Measurements from ENCODE around the gene ZNF687. TPM values are rescaled to one million over a fixed set of nuclear protein-coding genes. Genes with fewer than 3 reads are reported as not detected.

The ZNF687 gene
- total and polyA plus RNA-seq, 7 donors = 4.6 to 14.8 (median 11.7) TPM

DNA sequence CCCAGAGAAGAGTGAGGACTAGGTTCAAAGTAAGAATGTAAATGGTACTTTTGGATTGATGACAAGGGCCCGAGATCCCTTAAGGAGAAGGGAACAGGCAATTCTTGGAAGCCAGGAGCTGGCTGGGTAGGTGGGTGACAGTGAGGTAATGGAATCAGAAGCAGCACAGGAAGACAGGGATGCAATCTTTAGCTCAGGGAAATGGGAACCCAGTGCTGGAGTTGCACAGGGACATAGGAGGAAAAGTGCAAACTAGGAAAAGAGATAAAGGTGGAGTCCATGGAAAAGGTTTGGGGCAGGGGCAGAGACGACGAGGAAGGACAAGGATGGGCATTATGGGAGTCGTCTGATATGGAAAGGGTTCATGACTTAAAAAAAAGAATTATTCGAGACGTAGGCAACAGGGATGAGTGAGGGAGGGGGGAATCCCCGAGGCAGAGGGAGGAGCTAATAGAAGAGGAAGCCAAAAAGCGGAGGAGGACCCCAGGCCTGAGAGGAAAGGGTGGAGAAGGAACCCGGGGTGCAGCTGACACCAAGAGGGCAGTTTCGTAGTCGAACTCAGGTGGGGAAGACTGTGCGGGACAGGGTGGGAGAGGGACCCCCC is 44.6 kb downstream of the ZNF687 start:
- peak overlapping the region; percentile 92 for H3K4me3 ChIP-seq
- TF ChIP-seq, protein P1, sequence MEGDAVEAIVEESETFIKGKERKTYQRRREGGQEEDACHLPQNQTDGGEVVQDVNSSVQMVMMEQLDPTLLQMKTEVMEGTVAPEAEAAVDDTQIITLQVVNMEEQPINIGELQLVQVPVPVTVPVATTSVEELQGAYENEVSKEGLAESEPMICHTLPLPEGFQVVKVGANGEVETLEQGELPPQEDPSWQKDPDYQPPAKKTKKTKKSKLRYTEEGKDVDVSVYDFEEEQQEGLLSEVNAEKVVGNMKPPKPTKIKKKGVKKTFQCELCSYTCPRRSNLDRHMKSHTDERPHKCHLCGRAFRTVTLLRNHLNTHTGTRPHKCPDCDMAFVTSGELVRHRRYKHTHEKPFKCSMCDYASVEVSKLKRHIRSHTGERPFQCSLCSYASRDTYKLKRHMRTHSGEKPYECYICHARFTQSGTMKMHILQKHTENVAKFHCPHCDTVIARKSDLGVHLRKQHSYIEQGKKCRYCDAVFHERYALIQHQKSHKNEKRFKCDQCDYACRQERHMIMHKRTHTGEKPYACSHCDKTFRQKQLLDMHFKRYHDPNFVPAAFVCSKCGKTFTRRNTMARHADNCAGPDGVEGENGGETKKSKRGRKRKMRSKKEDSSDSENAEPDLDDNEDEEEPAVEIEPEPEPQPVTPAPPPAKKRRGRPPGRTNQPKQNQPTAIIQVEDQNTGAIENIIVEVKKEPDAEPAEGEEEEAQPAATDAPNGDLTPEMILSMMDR (IDR thresholded peaks at IDR 0.05) = no peak
- H3K27me3 ChIP-seq (ENCODE audit: insufficient read depth in 3 of 3, low read length in 2 of 3) = no peaks in the 10 kb centered on the region
- peak overlapping the region; percentile 96 for H3K27ac ChIP-seq
- ATAC-seq = peak; percentile 52 to 62 (median 54)
- peaks cover 16 to 42% of the 10 kb centered on the region in 2 donors for H3K36me3 ChIP-seq (ENCODE audit: insufficient read depth in 1 of 2, low read depth in 1 of 2)
- WGBS, 3 donors = 0 to 1% (median 0%) methylated on average over 11 to 12 of the region's 12 CpGs
- no peaks in the 10 kb centered on the region for H3K9me3 ChIP-seq
- DNase-seq = peak; percentile 40 to 65
- intact Hi-C loops (cut with DNase I) = loop anchor here (1.0 to 5.0 kb wide), 3 partner anchors 14 to 44 kb away; partner anchors contain the start of gene ZNF687 (in 1 of the 2)
- H3K4me1 ChIP-seq = peaks cover 25% of the 10 kb centered on the region

DNA sequence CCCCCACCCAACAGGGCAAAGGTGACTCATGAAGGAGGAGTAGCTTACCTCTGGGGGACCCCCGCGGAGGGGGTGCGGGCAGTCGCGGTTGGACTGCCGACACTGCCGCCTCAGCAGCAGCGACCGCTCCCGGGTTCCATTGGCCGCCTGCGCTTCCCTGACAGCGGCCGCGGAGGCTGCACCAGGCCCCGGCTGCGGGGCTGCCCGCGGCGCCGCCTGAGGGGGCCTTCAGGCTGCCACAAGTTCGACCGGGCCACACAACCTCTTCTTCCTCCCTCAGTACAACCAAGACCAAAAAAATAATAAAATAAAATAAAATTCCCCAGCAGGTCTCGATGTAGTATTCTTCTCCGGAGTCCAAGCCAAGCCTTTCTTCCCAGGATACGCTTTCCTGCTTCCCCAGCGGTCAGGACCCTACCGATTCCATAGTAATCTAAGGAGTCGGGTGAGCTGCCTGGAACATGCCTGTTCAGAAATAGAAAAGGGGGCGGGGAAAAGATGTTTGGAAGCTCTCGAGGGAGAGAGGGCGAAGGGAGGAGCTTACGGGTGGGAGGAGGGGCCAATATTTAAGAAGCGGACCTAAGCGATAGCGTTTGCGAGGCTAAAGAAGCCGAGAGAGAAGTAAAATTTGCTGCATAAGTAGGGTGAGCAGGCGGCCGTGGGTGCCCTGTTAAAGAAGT is 45.3 kb downstream of the ZNF687 start, which contains the start of gene PI4KB:
Gene PI4KB, minus strand, starts transcription at position 194 of the 680 bp plus-strand sequence. CDS start 10,935 bp downstream, outside the sequence.
- intact Hi-C loops (cut with DNase I) = loop anchor here (1.0 to 5.0 kb wide), 3 partner anchors 15 to 45 kb away; partner anchors contain the start of gene ZNF687 (in 1 of the 2)
- Histone ChIP-seq H3K4me3 (peak within 1 kb of the TSS; percentile 92), H3K36me3 (ENCODE audit: insufficient read depth in 1 of 2, low read depth in 1 of 2) (peaks cover 10 to 35% of the 10 kb centered on the region in 2 donors), H3K27me3 (ENCODE audit: insufficient read depth in 3 of 3, low read length in 2 of 3) (no peaks in the 10 kb centered on the region), H3K4me1 (peaks cover 25% of the 10 kb centered on the region), H3K9me3 (no peaks in the 10 kb centered on the region), H3K27ac (peak within 1 kb of the TSS; percentile 96)
- 0% methylated on average over 28 to 40 of the region's 40 CpGs for WGBS, 3 donors
- ATAC-seq = peak; percentile 97 to 98 (median 98)
- TF ChIP-seq, protein P1 (IDR thresholded peaks at IDR 0.05) = no peak
- peak; percentile 85 to 90 for DNase-seq

DNA sequence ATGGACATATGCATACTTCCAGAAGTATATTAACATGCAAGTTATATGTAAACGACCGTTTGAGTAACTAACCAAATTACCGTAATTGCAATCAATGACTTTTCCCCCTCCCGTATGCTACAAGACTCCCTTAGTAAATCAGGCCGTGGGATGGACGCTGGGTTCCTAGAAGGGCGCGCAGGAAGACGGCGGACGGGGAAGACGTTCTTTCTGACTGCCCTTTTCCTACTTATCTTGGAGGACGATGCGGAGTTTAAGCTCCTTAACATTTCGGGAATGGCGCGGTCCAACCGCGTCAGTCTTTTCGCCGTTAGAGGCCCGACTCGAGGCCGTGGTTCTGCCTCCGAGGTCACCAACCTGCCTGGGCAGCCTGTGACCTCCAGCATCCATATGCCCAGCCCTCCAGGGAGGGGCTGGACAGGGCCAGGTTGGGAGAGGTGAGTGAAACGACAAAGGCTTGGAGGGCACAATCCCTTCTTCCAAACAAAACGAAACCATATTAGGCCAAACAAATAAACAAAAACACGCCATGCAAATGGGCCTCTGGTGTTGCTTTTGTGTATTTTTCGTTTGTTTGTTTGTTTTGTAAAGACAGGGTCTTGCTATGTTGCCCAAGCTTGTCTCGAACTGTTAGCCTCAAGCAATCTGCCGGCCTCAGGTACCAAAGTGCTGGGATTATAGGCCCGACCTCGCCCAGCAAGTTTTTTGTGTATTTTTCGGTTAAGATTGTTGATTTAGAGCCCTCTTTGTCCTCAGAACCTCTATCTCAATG is 46.0 kb downstream of the ZNF687 start:
- 16 to 18% (median 17%) methylated on average over 34 of the region's 34 CpGs for WGBS, 3 donors
- intact Hi-C loops (cut with DNase I) = loop anchor here (1.0 to 5.0 kb wide), 3 partner anchors 15 to 46 kb away; partner anchors contain the start of gene ZNF687 (in 1 of the 2)

DNA sequence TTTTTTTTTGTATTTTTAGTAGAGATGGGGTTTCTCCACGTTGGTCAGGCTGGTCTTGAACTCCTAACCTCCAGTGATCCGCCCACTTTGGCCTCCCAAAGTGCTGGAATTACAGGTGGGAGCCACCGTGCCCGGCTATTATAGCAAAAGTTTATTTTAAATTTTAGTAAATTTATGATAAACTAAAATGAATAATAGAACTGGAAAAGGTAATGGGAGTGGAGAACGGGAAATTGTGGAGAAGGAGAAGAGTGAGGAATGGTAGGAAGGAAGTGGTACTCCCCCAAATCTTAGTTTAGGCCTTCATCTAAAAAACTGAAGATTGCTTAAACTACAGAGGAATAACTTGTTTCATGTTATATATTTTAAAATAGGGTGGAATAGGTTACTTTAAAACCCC is 52.7 kb downstream of the ZNF687 start:
- no peak overlapping the region for H3K27ac ChIP-seq
- H3K4me1 ChIP-seq = no peaks in the 10 kb centered on the region
- H3K36me3 ChIP-seq (ENCODE audit: insufficient read depth in 1 of 2, low read depth in 1 of 2) = no peaks in the 10 kb centered on the region
- no peak overlapping the region for H3K4me3 ChIP-seq
- ATAC-seq (no peak), DNase-seq (no peak)
- TF ChIP-seq, protein P1 (IDR thresholded peaks at IDR 0.05) = no peak
- WGBS, 3 donors = 84 to 90% (median 88%) methylated on average over 5 of the region's 5 CpGs
- intact Hi-C loops (cut with DNase I) = no loop called here
- no peaks in the 10 kb centered on the region for H3K27me3 ChIP-seq (ENCODE audit: insufficient read depth in 3 of 3, low read length in 2 of 3)
- H3K9me3 ChIP-seq = no peaks in the 10 kb centered on the region

More for the DNA sequence above, 46.0 kb downstream of the ZNF687 start:
- ATAC-seq (peak; percentile 9 to 28 (median 17)), DNase-seq (peak in 1 of 2 donors; percentile 32)
- H3K36me3 ChIP-seq (ENCODE audit: insufficient read depth in 1 of 2, low read depth in 1 of 2) = peaks cover 6 to 28% of the 10 kb centered on the region in 2 donors
- no peaks in the 10 kb centered on the region for H3K27me3 ChIP-seq (ENCODE audit: insufficient read depth in 3 of 3, low read length in 2 of 3)
- no peaks in the 10 kb centered on the region for H3K9me3 ChIP-seq
- H3K27ac ChIP-seq = peak overlapping the region; percentile 96
- H3K4me1 ChIP-seq = peaks cover 25% of the 10 kb centered on the region
- peak overlapping the region; percentile 92 for H3K4me3 ChIP-seq
- TF ChIP-seq, protein P1 (IDR thresholded peaks at IDR 0.05) = no peak
